Astrocyte (in vitro differentiated cells and primary cell): ENCODE results near the gene GRAP2.

Source experiments
- CTCF ChIP-seq: IDR thresholded peaks from 2 replicates; pipeline ENCODE4 v1.5.1; 2011; ENCODE audit warnings: low read depth, mild to moderate bottlenecking, inconsistent platforms, low read length, moderate library complexity; ENCODE audit not compliant: insufficient read depth
- EZH2 ChIP-seq: IDR thresholded peaks from 2 replicates; pipeline ENCODE4 v1.6.1; 2012; ENCODE audit warnings: mild to moderate bottlenecking, low read length, inconsistent platforms; ENCODE audit not compliant: insufficient read depth

GRCh38 chr22:39872548-39872947 lies 28.3 kb upstream of the GRAP2 start:
- TF ChIP-seq CTCF (no peak), EZH2 (no peak)
